Measurements from ENCODE around the gene YIPF3.
"Not testable (repeated sequence)": the region's sequence is repeated elsewhere in the genome, so short reads cannot be mapped to it uniquely, and the experiment has no call there.

Gene YIPF3

GRCh38 chr6:43491750-43492661, 24.7 kb downstream of the YIPF3 start:
- no peak for DNase-seq

DNA sequence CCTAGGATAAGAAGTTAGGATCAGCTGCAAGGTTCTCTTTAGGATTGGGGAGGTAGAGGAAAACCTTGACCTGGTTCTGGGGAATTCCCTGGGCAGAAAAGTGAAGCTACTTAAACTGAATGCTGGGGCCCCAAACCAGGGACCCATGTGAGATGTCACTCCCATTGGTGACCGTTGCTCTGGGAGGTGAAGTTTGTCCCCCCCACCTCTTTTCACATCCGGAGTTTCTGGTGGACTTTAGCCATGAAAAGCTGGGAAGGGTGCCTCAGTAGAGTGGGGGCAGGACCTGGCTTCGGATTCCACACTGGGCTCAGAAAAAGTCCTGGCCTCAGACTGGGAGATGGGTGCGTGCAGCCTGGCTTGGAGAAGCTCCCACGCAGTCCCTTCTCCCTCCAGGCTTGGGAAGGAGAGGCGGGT, 26.2 kb downstream of the YIPF3 start:
- no peak for DNase-seq

DNA sequence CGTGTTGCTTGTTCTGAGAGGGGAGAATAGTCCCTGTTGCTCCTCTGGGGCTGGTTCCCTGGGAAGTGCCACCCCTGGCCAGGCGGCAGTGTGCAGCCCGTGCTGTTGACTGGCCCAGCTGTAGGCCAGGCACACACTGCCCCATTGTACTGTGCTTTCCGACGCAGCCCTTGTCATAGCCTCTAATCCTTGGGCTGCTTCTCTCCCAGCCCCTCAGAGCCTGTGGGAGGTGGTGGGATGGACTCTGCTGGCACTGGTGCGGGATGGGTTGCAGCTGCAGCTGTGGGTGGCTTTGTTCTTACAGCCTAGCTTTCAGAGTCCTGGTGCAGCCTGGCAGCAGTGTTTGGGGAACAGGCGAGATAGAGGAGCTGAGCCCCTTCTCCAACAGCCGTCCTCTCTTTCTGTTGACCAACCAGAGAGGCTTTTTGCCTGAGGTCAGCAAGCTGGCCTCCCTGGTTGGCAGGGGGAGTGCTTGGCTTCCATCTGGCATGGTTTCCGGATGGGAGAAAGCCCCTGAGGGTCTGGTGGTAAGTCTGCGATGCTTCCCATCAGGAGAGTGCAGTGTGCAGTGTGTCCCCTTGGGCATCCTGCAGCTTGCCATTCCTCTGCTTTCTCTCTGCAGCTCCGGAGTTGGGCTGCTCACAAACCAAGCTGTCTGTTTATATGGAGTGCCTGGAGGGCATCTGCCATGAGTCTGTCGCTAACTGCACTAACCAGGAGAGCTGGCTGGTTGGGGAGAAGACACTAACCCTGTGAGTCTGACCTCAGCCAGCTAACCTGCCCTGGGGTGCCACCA, 27.3 kb downstream of the YIPF3 start:
- no peak for DNase-seq

DNA sequence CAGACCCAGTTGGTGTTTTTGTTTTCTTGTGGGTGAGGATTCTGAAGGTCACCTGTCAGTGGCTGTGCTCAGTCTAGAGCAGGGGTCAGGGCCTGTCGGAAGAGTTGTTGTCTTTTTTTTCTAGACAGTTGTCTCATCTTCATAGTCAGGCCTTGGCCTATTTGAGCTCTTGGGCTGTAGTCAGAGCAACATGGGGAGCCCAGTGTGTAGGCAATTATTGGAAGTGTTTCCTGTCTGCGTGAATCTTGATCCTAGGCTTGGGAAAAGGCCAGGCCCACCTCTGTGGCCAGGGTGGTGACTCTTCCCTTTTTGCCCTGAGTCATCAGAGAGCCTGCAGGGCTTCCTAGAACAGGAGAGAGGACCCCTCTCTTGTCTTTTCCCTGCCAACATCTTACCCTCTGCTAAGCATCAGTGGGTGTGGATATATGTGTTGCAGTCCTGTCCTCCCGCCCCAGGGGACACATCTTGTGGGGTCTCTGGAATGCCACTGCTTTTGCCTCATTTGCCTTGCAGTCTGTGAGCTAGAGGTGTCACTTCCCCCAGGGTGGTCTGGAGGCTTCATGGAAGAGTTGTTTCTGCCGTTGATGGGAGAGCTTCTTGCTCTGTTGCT, 28.0 kb downstream of the YIPF3 start:
- DNase-seq = no peak

GRCh38 chr6:43481591-43482236, 35.0 kb downstream of the YIPF3 start:
- no peak for DNase-seq

DNA sequence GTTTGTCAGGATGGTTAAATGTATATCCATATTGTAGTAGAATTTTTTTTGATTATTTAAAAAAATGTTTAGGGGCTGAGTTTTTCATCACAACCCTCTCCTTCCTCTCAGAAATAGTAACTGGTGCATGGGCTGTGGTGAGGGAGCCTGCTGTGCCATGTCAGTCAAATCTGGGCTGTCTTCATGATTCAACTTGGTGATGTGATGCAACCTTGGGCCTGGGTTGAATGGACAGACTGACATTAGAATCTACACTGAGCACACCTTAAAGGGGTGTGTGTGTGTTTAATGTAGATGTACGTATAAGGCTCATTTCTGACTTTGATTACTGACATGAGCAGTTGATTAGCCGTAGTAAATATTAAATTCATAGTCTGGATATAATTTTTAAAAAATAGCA, 35.7 kb downstream of the YIPF3 start:
- no peak for DNase-seq

GRCh38 chr6:43478008-43478372, 38.7 kb downstream of the YIPF3 start:
- DNase-seq = no peak

- peak; percentile 99 for DNase-seq
These were observed 39.3 kb downstream of the YIPF3 start, which contains the start of gene TJAP1 for GRCh38 chr6:43477235-43478007. Gene TJAP1 (plus strand): TSS chr6:43477570. CDS start chr6:43499002, 21,432 bp downstream.

- DNase-seq = no peak
These were observed 40.0 kb downstream of the YIPF3 start for GRCh38 chr6:43476746-43477145.

DNA sequence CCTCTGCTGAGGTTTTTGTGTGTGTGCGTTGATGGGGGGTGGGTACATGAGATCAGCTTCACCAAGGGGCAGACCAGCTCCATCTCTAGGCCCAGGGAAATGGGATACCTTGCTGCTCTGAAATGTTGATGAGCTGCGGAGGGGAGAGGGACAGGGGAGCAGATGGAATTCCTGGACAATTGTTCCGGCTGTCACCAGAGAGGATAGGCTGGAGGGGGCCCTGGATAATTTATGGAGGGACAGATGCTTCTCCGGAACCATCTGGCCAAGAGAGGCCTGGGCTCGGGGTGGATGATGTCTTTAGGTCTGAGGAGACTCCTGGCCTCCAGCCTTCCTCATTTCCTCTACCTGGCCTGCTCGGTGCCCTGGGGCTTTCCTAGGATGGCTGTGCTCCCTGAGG, 41.2 kb downstream of the YIPF3 start:
- no peak for DNase-seq

DNA sequence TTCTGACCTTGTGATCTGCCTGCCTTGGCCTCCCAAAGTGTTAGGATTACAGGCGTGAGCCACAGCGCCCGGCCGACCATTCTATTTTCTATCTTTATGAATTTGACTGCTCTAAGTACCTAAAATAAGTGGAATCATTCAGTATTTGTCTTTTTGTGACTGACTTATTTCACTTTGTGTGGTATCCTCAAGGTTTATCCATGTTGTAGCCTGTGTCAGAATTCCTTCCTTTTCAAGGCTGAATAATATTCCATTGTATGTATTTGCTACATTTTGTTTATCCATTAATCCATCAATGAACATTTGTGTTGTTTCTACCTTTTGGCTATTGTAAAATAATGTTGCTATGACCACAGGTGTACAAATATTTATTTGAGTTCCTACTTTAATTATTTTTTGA, 44.2 kb downstream of the YIPF3 start:
- no peak for DNase-seq

DNA sequence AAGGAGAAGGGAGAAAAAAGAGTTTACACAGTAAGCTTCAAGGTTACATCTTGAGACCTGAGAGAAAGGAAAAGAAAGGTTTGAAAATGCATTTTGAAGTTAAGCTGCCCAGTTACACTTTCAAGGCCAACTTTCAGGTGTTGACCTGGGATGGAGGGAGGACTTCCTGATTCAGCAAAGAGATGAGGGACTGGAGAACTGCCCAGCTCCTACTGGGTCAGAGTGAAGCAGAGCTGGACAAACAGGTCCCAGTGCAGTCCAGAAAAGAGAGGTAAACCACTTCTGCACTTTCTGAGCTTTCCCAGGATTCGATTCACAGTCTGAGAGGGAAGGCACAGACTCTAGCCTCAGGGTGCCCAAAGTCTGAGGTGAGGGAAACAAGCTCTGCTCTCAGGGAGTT, 45.3 kb downstream of the YIPF3 start:
- DNase-seq = no peak

- DNase-seq = no peak
These were observed 46.8 kb downstream of the YIPF3 start for GRCh38 chr6:43469947-43470346.

DNA sequence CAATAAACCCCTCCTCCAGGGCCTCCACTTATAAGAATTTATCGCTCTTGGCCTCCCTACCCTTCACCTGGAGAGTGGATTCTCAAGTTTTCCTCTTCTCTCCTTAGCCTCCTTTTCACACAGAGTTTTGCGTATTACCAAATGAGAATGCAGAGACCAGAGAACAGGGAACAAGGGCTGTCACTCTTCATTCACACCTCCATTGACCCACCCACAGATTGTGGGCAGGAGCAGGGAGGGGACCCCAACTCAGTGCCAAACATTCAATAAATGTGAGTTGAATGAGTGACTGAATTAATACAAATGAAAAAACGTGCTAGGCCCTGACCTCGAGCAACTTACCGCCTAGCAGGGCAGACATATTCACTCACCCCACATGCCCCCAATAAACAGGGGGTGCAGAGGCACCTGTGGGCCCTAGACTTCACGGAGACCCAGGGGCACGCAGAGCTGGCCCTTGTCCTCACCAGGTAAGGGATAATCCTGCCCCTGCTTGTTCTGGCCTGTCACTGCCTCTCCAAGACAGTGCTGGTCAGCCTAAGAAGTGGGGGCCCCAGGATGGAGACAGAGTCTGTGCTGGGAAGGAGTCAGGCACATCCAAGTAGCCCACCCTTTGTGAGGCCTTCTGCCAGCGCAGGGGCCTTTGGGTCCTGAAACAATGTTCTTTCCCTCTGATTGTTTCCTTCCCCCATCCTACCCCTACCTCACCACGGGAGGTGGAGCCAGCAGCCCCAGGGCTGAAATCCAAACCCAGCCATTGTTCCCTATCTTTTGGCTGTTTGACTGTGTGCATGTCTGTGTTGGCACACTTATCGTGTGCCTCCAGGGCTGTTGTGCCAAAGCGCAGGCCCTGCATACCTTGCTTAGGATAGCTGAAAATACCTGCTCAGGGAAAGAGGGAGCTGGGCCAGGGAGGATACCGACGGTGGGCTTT, 47.7 kb downstream of the YIPF3 start:
- no peak for DNase-seq

DNA sequence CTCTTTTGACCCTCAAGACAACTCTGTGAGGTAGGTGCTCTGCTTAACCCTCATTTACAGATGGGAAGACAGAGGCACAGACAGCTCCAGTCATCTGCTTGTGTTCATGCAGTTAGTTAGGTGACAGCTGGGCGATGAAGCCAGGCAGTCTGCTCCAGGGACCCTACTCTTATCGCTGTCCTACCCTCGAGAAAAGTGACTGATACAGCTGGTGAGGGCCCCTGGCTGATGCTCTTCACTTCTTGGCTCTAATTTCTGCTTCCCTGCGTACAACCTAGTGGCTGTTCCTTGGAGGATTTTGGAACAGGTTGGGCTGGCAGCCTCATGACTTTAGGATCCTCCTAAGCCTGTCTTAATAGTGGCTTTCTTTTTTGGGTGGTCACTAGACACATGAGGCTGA, 48.5 kb downstream of the YIPF3 start:
- DNase-seq = no peak

GRCh38 chr6:43467752-43468151, 49.0 kb downstream of the YIPF3 start:
- DNase-seq = no peak

DNA sequence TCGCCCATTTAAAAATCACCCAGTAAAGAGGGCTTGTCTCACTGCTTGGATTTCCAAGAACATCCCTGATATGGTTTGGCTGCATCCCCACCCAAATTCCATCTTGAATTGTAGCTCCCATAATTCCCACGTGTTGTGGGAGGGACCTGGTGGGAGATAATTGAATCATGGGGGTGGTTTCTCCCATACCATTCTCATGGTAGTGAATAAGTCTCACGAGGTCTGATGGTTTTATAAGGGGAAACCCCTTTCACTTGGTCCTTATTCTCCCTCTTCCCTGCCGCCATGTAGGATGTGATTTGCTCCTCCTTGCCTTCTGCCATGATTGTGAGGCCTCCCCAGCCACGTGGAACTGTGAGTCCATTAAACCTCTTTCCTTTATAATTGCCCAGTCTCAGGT, 49.5 kb downstream of the YIPF3 start:
- not testable (repeated sequence) for DNase-seq

GRCh38 chr6:43465948-43466347, 50.8 kb downstream of the YIPF3 start:
- DNase-seq = no peak

- DNase-seq = no peak
These were observed 52.4 kb downstream of the YIPF3 start for GRCh38 chr6:43464337-43464736.

DNA sequence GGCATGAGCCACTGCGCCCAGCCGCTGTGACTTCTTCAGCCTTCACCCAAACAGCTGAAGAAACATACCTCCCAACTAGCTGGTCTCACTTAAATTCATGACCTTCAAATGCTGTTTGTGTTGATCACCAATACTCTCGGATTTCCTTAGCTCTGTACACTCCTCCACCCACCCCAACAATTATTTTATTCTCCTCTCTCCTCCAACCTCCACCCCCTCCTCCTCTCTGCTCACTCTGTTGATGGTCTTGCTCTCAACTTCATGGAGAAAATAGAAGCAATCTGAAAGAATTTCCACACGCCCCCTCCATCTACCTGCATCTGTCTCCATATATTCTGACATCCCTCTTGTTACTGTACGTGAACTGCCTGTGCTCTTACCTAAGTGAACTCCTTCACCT, 54.8 kb downstream of the YIPF3 start:
- no peak for DNase-seq
